LoVo (cell line): Measurements from ENCODE around the gene ITIH5.

Source experiments
- DNase-seq: peaks from one replicate; pipeline ENCODE4 v3.0.0-alpha.2; 2016; ENCODE audit warnings: low spot score

ITIH5 gene

GRCh38 chr10:7547206-7547605, 119.6 kb downstream of the ITIH5 start:
- DNase-seq, result no peak

- no peak for DNase-seq
Observed at GRCh38 chr10:7546385-7546967, 120.3 kb downstream of the ITIH5 start.

- DNase-seq, result no peak
Observed at GRCh38 chr10:7545792-7546191, 121.0 kb downstream of the ITIH5 start.

GRCh38 chr10:7545261-7545660, 121.5 kb downstream of the ITIH5 start:
- DNase-seq, result no peak

GRCh38 chr10:7544203-7544602, 122.6 kb downstream of the ITIH5 start:
- no peak for DNase-seq

GRCh38 chr10:7542189-7542914, 124.4 kb downstream of the ITIH5 start:
- no peak for DNase-seq

- no peak for DNase-seq
Observed at GRCh38 chr10:7541137-7542087, 125.4 kb downstream of the ITIH5 start.

- DNase-seq, result no peak
Observed at GRCh38 chr10:7538970-7539654, 127.7 kb downstream of the ITIH5 start.

GRCh38 chr10:7537126-7537525, 129.6 kb downstream of the ITIH5 start:
- no peak for DNase-seq

GRCh38 chr10:7534480-7534852, 132.3 kb downstream of the ITIH5 start:
- no peak for DNase-seq

GRCh38 chr10:7533657-7534479, 132.9 kb downstream of the ITIH5 start:
- no peak for DNase-seq

GRCh38 chr10:7532723-7533498, 133.9 kb downstream of the ITIH5 start:
- DNase-seq, result no peak

- peak; percentile 37 for DNase-seq
Observed at GRCh38 chr10:7529638-7530037, 137.1 kb downstream of the ITIH5 start.

- no peak for DNase-seq
Observed at GRCh38 chr10:7527468-7527867, 139.3 kb downstream of the ITIH5 start.

GRCh38 chr10:7526017-7526400, 140.8 kb downstream of the ITIH5 start:
- no peak for DNase-seq

- DNase-seq, result peak; percentile 65
Observed at GRCh38 chr10:7525314-7526016, 141.3 kb downstream of the ITIH5 start.

- no peak for DNase-seq
Observed at GRCh38 chr10:7523656-7524055, 143.1 kb downstream of the ITIH5 start.

- DNase-seq, result no peak
Observed at GRCh38 chr10:7520507-7521485, 146.0 kb downstream of the ITIH5 start.

GRCh38 chr10:7519351-7519750, 147.4 kb downstream of the ITIH5 start:
- DNase-seq, result no peak
